ENCODE measurements around the gene MEPCE.

MEPCE gene

GRCh38 chr7:100407285-100408180 is 22.1 kb upstream of the MEPCE start:
- DNase-seq (ENCODE audit: low read depth in 2 of 3, low spot score in 2 of 3), result no peak

GRCh38 chr7:100411101-100411500 is 18.5 kb upstream of the MEPCE start:
- DNase-seq (ENCODE audit: low read depth in 2 of 3, low spot score in 2 of 3), result no peak

- no peak for DNase-seq (ENCODE audit: low read depth in 2 of 3, low spot score in 2 of 3)
Measured at GRCh38 chr7:100413346-100413745, 16.3 kb upstream of the MEPCE start.

- no peak for DNase-seq (ENCODE audit: low read depth in 2 of 3, low spot score in 2 of 3)
Measured at GRCh38 chr7:100413889-100414288, 15.7 kb upstream of the MEPCE start.

- no peak for DNase-seq (ENCODE audit: low read depth in 2 of 3, low spot score in 2 of 3)
Measured at GRCh38 chr7:100415448-100415847, 14.2 kb upstream of the MEPCE start.

GRCh38 chr7:100418930-100419659 is 10.5 kb upstream of the MEPCE start:
- DNase-seq (ENCODE audit: low read depth in 2 of 3, low spot score in 2 of 3), result no peak

GRCh38 chr7:100419660-100420226 is 9.9 kb upstream of the MEPCE start:
- DNase-seq (ENCODE audit: low read depth in 2 of 3, low spot score in 2 of 3), result no peak

- DNase-seq (ENCODE audit: low read depth in 2 of 3, low spot score in 2 of 3), result no peak
Measured at GRCh38 chr7:100423315-100423714, 6.3 kb upstream of the MEPCE start.

GRCh38 chr7:100425347-100425746 is 4.3 kb upstream of the MEPCE start:
- DNase-seq (ENCODE audit: low read depth in 2 of 3, low spot score in 2 of 3), result no peak

GRCh38 chr7:100426516-100426915 is 3.1 kb upstream of the MEPCE start:
- DNase-seq (ENCODE audit: low read depth in 2 of 3, low spot score in 2 of 3), result no peak

- DNase-seq (ENCODE audit: low read depth in 2 of 3, low spot score in 2 of 3), result no peak
Measured at GRCh38 chr7:100427762-100428198, 1.9 kb upstream of the MEPCE start.

GRCh38 chr7:100428199-100428966 is 1.2 kb upstream of the MEPCE start, which contains the start of gene ZCWPW1:
Gene ZCWPW1 (minus strand): TSS chr7:100428703. CDS start chr7:100420649, 8,054 bp downstream.
- DNase-seq (ENCODE audit: low read depth in 2 of 3, low spot score in 2 of 3), result peak; percentile 94 to 97 (median 95)

- peak; percentile 99 to 100 (median 100) for DNase-seq (ENCODE audit: low read depth in 2 of 3, low spot score in 2 of 3)
Measured at GRCh38 chr7:100428967-100429636, 529 bp upstream of the MEPCE start.

GRCh38 chr7:100430493-100431285 is 1.1 kb downstream of the MEPCE start:
- DNase-seq (ENCODE audit: low read depth in 2 of 3, low spot score in 2 of 3), result no peak

- no peak for DNase-seq (ENCODE audit: low read depth in 2 of 3, low spot score in 2 of 3)
Measured at GRCh38 chr7:100431286-100431735, 1.7 kb downstream of the MEPCE start.

GRCh38 chr7:100432053-100432452 is 2.4 kb downstream of the MEPCE start:
- DNase-seq (ENCODE audit: low read depth in 2 of 3, low spot score in 2 of 3), result no peak

GRCh38 chr7:100432621-100433275 is 3.1 kb downstream of the MEPCE start:
- DNase-seq (ENCODE audit: low read depth in 2 of 3, low spot score in 2 of 3), result no peak

GRCh38 chr7:100433276-100433591 is 3.6 kb downstream of the MEPCE start:
- DNase-seq (ENCODE audit: low read depth in 2 of 3, low spot score in 2 of 3), result no peak

GRCh38 chr7:100433592-100434296 is 4.1 kb downstream of the MEPCE start:
- DNase-seq (ENCODE audit: low read depth in 2 of 3, low spot score in 2 of 3), result no peak
